HG03095 (cell line): ENCODE data around the gene NUPR1.
"Not testable (repeated sequence)": the region's sequence is repeated elsewhere in the genome, so short reads cannot be mapped to it uniquely, and the experiment has no call there.

Source experiments
- ATAC-seq: cut with Tn5 transposase; IDR thresholded peaks from one replicate; pipeline ENCODE4 v1.9.1; 2021; ENCODE audit warnings: moderate library complexity; ENCODE audit not compliant: unreplicated experiment

Gene NUPR1

DNA sequence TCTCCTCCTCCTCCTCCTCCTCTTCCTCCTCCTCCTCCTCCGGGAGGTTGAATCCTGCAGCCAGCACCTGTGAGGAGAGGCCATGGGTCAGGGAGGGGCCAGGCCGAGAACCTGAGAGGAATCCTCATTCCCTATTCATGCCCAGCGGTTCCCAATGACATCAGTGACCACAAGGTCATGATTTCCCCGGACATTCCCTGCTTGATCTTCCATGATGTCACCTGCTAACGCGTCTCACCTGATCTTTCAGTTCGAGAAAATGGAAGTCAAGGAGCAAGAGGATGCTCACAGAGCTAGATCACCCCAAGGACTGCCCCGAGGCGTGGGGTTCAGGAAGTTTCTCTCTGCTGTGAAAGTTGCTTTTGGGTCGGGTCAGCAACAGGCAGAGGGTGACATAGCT lies 38.9 kb downstream of the NUPR1 start:
- ATAC-seq = no peak

GRCh38 chr16:28498666-28499381 lies 40.0 kb downstream of the NUPR1 start:
- no peak for ATAC-seq

DNA sequence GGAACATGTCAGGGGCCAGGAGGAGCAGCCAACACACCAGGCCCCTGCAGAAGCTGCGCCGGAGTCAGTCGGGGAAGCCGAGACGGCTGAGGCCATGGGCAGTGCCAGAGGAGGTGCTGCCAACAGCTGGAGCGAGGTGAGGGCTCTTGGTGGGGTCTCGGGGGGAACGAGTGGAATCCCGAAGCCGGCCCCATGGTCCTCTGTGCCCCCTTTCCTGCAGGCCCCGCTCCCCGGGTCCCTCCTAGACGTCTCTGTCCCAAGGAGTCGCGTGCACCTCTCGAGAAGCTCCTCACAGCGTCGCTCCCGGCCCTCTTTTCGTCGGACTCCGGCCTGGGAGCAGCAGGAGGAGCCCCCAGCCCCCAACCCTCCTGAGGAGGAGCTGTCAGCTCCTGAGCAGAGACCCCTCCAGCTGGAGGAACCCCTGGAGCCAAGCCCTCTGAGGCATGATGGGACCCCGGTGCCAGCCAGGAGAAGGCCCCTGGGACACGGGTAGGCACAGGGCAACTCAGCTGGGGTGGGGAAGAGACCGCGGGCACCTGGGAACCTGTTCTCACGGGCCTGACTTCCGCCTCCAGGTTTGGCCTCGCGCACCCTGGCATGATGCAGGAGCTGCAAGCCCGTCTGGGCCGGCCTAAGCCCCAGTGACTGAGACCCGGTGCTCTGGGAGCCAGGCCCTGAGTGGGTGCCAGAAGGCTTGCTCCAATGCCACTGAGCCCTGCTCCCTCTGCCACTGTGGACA lies 40.7 kb downstream of the NUPR1 start:
- no peak for ATAC-seq

- no peak for ATAC-seq
These were observed 41.4 kb downstream of the NUPR1 start for GRCh38 chr16:28497386-28497785.

- ATAC-seq = no peak
These were observed 41.9 kb downstream of the NUPR1 start for GRCh38 chr16:28496844-28497243.

DNA sequence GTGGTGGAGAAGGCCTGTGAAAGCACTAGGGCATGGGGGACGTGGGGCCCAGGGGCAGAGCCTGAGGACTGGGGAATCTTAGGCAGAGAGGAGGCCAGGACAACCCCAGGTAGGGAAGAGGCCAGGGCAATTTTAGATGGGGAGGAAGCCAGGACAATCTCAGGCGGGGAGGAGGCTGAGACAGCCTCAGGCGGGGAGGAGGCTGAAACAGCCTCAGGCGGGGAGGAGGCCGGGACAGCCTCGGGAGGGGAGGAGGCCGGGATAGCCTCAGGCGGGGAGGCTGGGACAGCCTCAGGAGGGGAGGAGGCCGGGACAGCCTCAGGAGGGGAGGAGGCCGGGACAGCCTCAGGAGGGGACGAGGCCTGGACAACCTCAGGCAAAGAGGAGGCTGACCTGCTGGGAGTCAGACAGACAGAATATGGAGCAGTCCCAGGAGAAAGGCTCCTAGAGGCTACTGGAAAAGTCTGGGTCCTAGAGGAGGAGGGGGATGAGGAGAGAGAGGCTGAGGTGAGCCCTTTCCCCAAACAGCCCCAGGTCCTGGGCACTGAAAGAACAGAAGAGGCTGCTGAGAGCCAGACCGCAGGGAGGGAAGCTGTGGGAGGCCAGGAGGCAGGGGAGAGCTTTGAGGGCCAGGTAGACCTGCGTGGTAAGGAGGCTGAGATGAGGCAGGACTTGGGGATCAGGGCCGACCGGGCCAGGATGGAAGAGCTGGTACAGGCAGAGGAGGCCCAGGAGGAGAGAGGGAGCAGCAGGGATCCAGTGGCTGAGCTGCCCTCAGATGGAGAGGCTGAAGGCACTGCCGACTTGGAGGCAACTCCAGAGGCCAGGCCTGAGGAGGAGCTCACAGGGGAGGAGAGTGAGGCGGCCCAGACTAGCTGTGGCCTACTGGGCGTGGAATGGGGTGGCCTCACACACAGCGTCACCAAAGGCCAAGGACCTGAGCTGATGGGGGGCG lies 42.7 kb downstream of the NUPR1 start:
- ATAC-seq = no peak

GRCh38 chr16:28495098-28495793 lies 43.5 kb downstream of the NUPR1 start:
- no peak for ATAC-seq

DNA sequence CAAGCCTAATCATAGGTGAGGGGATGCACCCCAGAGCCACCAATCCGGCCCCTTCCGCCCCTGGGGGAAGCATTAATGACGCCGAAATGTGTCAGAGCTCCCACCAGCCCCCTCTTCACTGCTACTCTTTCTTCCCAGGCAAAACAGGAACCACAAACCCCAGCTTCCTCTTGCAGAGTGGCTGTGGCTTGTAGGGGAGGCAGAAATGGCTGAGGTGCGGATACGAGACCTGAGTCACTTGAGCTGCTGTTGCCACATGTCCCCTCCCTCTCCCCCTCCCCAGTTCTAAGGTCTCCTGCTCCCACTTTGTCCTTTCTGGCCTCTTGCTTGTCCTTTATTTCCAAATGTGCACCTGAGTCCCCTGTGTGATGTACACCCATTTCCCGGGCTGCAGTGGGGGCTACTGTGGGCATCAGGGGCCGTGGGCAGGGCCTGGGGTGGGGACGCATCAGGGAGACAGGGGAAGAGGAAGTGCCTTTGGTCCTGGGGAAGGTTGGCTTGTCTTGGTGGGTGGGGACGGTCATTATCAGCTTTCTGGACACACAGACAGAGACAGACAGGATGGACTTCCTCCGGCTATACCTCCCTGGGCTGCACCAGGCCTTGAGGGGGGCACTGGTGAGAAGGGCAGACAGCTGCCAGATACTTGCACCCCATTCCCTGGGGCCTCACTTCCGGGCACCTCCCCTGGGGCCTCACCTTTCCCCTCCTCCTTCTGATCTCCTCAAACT lies 44.5 kb downstream of the NUPR1 start, which contains the start of gene APOBR:
TSS of gene APOBR (plus strand) at position 523 of the 731 bp plus-strand sequence. CDS start at position 562, 39 bp downstream.
- peak; percentile 46 for ATAC-seq

DNA sequence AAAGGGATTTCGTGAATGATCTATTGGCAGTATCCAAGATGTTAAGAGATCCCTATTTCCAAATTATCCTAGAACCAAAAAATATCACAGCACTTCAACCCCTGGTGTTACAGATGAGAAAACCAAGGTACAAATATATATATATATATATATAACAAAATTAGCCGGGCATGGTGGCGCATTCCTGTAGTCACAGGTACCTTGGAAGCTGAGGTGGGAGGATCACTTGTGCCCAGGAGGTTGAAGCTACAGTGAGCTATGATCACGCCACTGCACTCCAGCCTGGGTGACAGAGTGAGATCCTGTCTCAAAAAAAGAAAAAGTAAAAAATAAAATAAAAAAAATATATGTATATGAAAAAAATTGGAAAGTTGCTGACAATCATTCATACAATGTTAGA lies 46.3 kb downstream of the NUPR1 start:
- no peak for ATAC-seq

DNA sequence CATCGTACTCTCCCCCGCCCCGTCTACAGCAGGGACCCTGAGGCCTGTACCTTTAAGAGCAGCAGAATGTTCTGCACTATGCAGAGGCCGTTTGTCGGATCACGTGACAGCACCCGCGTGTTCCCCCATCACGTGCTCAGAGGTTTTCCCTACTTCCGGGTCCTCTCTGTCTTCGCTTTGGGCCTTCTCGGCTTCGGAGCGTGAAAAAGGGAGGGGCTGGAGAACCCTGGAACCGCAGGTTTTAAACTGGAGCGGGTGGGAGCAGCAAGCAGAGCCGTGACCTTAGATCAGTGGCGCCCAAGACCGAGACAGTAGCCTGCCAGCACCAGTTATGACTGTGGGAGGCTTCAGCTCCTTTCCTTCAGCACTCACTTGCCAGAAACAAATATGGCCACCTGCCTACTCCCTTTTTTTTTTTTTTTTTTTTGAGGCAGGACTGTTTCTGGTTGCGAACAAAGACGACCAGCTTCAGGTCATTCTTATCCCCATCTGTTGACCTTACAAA lies 46.8 kb downstream of the NUPR1 start, which contains the start of gene CLN3:
TSS of gene CLN3 (minus strand) at position 105 of the 505 bp plus-strand sequence. CDS start 315 bp downstream, outside the sequence.
- peak; percentile 53 for ATAC-seq

GRCh38 chr16:28491230-28491969 lies 47.4 kb downstream of the NUPR1 start:
- ATAC-seq = peak; percentile 11

GRCh38 chr16:28486266-28486665 lies 52.5 kb downstream of the NUPR1 start:
- ATAC-seq = no peak

DNA sequence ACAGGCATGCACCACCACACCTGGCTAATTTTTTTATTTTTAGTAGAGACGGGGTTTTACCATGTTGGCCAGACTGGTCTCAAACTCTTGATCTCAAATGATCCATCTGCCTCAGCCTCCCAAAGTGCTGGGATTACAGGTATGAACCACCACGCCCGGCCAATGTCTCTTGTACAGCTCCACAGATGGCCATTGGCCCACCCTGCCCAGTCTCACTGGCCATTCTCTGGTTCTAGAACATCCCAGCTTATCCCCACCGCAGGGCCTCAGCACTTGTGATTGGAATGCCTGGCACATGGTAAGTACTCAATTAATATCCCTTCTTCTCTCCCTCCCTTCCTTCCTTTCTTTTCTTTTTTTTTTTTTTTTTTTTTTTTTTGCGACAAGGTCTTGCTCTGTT lies 55.4 kb downstream of the NUPR1 start:
- ATAC-seq = not testable (repeated sequence)
